Measurements from ENCODE around the gene HCN1. TPM values are rescaled to one million over a fixed set of nuclear protein-coding genes. Genes with fewer than 3 reads are reported as not detected.
"Not testable (repeated sequence)": the region's sequence is repeated elsewhere in the genome, so short reads cannot be mapped to it uniquely, and the experiment has no call there.

The HCN1 gene
- total and polyA plus RNA-seq, 12 donors: under 0.01 to 2.8 (median 1.3) TPM; not detected in 3

- no peaks in the 10 kb centered on the region for H3K4me1 ChIP-seq (replicated peaks in 1 of 2)
Measured at GRCh38 chr5:45512521-45512920, 183.7 kb downstream of the HCN1 start.

GRCh38 chr5:45509371-45509770, 186.8 kb downstream of the HCN1 start:
- WGBS, 4 donors: 86 to 93% (median 92%) methylated on average over 2 of the region's 2 CpGs
- Histone ChIP-seq H3K4me1 (replicated peaks in 1 of 2) (no peaks in the 10 kb centered on the region), H3K27ac (no peak overlapping the region), H3K9me3 (replicated peaks in 1 of 3) (peaks cover 0 to 3% (median 0%) of the 10 kb centered on the region in 3 donors), H3K36me3 (replicated peaks in 1 of 2) (no peaks in the 10 kb centered on the region), H3K27me3 (no peaks in the 10 kb centered on the region), H3K4me3 (no peak overlapping the region)
- no peak for DNase-seq
- TF ChIP-seq POLR2A (IDR thresholded peaks at IDR 0.05): no peak
- TF ChIP-seq, protein P1, sequence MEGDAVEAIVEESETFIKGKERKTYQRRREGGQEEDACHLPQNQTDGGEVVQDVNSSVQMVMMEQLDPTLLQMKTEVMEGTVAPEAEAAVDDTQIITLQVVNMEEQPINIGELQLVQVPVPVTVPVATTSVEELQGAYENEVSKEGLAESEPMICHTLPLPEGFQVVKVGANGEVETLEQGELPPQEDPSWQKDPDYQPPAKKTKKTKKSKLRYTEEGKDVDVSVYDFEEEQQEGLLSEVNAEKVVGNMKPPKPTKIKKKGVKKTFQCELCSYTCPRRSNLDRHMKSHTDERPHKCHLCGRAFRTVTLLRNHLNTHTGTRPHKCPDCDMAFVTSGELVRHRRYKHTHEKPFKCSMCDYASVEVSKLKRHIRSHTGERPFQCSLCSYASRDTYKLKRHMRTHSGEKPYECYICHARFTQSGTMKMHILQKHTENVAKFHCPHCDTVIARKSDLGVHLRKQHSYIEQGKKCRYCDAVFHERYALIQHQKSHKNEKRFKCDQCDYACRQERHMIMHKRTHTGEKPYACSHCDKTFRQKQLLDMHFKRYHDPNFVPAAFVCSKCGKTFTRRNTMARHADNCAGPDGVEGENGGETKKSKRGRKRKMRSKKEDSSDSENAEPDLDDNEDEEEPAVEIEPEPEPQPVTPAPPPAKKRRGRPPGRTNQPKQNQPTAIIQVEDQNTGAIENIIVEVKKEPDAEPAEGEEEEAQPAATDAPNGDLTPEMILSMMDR (IDR thresholded peaks at IDR 0.05): no peak
- intact Hi-C loops (cut with DNase I): no loop called here

More at GRCh38 chr5:45512521-45512920, 183.7 kb downstream of the HCN1 start:
- Histone ChIP-seq H3K4me3 (no peak overlapping the region), H3K27me3 (no peaks in the 10 kb centered on the region), H3K27ac (no peak overlapping the region), H3K9me3 (replicated peaks in 1 of 3) (peaks cover 0 to 3% (median 0%) of the 10 kb centered on the region in 3 donors), H3K36me3 (replicated peaks in 1 of 2) (no peaks in the 10 kb centered on the region)
- peak in 1 of 7 donors; percentile 5 for DNase-seq
- 25 to 36% (median 33%) methylated on average over 1 of the region's 1 CpG for WGBS, 4 donors
- no peak for TF ChIP-seq POLR2A (IDR thresholded peaks at IDR 0.05)
- TF ChIP-seq, protein P1 (IDR thresholded peaks at IDR 0.05): no peak
- intact Hi-C loops (cut with DNase I): no loop called here

DNA sequence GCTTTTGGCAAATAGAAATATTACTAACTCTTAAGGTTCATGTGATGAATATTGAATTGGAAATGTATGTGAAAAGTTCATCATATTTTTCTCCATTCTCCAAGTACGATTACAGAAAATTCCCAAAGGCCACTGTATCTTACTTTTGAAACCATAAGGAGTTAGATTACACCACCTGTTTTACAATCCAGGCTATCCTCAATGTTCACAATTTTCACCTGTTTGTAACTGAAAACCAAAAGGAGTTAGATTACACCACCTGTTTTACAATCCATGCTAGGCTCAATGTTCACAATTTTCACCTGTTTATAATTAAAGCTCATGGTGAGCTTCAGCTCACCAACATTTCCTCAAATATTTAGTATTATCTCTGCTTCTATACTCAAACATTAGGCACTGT, 188.0 kb downstream of the HCN1 start:
- Histone ChIP-seq H3K4me3 (no peak overlapping the region), H3K27ac (no peak overlapping the region), H3K36me3 (replicated peaks in 1 of 2) (no peaks in the 10 kb centered on the region), H3K4me1 (replicated peaks in 1 of 2) (no peaks in the 10 kb centered on the region), H3K27me3 (no peaks in the 10 kb centered on the region), H3K9me3 (replicated peaks in 1 of 3) (peaks cover 0 to 3% (median 0%) of the 10 kb centered on the region in 3 donors)
- intact Hi-C loops (cut with DNase I): no loop called here
- DNase-seq: no peak
- WGBS, 4 donors: 68 to 81% (median 78%) methylated on average over 1 of the region's 1 CpG
- no peak for TF ChIP-seq POLR2A (IDR thresholded peaks at IDR 0.05)
- TF ChIP-seq, protein P1 (IDR thresholded peaks at IDR 0.05): no peak

DNA sequence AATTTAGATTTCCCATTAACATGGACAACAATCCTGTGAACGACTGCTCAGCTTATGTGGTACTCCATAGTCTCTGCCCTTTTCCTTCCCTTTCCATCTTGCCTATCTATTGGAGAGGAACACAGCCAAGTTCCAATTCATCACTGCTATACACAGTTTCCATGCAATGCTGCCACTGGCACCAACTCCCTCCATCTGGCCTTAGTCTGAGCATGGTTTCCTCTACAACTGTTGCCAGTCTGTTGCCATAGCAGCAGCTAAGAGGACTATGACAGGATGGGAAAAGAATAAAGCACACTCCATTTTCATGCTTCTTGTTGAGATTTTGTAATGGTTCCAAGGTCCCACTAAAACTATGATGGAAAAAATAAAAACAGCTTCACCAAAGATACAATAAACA, 189.0 kb downstream of the HCN1 start:
- 36 to 53% (median 50%) methylated on average over 1 of the region's 1 CpG for WGBS, 4 donors
- no peaks in the 10 kb centered on the region for H3K4me1 ChIP-seq (replicated peaks in 1 of 2)
- H3K27ac ChIP-seq: no peak overlapping the region
- no peaks in the 10 kb centered on the region for H3K27me3 ChIP-seq
- H3K9me3 ChIP-seq (replicated peaks in 1 of 3): peaks cover 0 to 3% (median 0%) of the 10 kb centered on the region in 3 donors
- intact Hi-C loops (cut with DNase I): no loop called here
- H3K36me3 ChIP-seq (replicated peaks in 1 of 2): no peaks in the 10 kb centered on the region
- DNase-seq: peak in 1 of 7 donors; percentile 67
- no peak for TF ChIP-seq POLR2A (IDR thresholded peaks at IDR 0.05)
- TF ChIP-seq, protein P1 (IDR thresholded peaks at IDR 0.05): no peak
- H3K4me3 ChIP-seq: no peak overlapping the region

DNA sequence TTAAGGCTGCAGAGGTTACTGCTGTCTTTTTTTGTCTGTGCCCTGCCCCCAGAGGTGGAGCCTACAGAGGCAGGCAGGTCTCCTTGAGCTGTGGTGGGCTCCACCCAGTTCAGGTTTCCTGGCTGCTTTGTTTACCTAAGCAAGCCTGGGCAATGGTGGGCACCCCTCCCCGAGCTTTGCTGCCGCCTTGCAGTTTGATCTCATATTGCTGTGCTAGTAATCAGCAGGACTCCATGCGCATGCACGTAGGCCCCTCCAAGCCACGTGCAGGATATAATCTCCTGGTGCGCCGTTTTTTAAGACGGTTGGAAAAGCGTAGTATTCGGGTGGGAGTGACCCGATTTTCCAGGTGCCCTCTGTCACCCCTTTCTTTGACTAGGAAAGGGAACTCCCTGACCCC, 197.2 kb downstream of the HCN1 start:
- H3K4me1 ChIP-seq (replicated peaks in 1 of 2); H3K27ac ChIP-seq; H3K36me3 ChIP-seq (replicated peaks in 1 of 2); intact Hi-C loops (cut with DNase I); H3K27me3 ChIP-seq; DNase-seq; H3K9me3 ChIP-seq (replicated peaks in 1 of 3); H3K4me3 ChIP-seq: not testable (repeated sequence)
- 88 to 91% (median 90%) methylated on average over 11 of the region's 11 CpGs for WGBS, 4 donors
